HFF-Myc (cell line): ENCODE measurements around the gene INHBC.

Source experiments
- DNase-seq: peaks from one replicate; pipeline ENCODE4 v3.0.0-alpha.2; 2011; ENCODE audit warnings: low read depth; ENCODE audit errors: extremely low read depth
- H3K4me3 ChIP-seq: replicated peaks from 2 replicates; pipeline ENCODE4 v1.5.1; 2011; ENCODE audit warnings: low read depth, mild to moderate bottlenecking, control low read depth, low read length
- CTCF ChIP-seq: IDR thresholded peaks from 2 replicates; pipeline ENCODE4 v1.5.1; 2012; ENCODE audit warnings: mild to moderate bottlenecking, low read depth, low read length, control low read depth; ENCODE audit errors: missing control alignments

Gene INHBC

GRCh38 chr12:57476993-57477709 lies 42.6 kb downstream of the INHBC start:
- no peak for TF ChIP-seq CTCF
- no peak for DNase-seq
- no peak overlapping the region for H3K4me3 ChIP-seq

- H3K4me3 ChIP-seq, result no peak overlapping the region
- TF ChIP-seq CTCF, result no peak
- no peak for DNase-seq
Measured at GRCh38 chr12:57477710-57478681, 43.4 kb downstream of the INHBC start.

GRCh38 chr12:57479043-57479375 lies 44.4 kb downstream of the INHBC start:
- no peak for DNase-seq
- H3K4me3 ChIP-seq, result no peak overlapping the region

GRCh38 chr12:57479376-57480115 lies 45.0 kb downstream of the INHBC start, which contains the start of gene ARHGAP9:
Gene ARHGAP9, minus strand, starts transcription at chr12:57479866. Its CDS starts 460 bp downstream, at chr12:57479406.
- no peak within 1 kb of the TSS for H3K4me3 ChIP-seq
- no peak for DNase-seq
- no peak for TF ChIP-seq CTCF

More at GRCh38 chr12:57479043-57479375, 44.4 kb downstream of the INHBC start:
- TF ChIP-seq CTCF, result no peak

- no peak overlapping the region for H3K4me3 ChIP-seq
- no peak for DNase-seq
- TF ChIP-seq CTCF, result no peak
Measured at GRCh38 chr12:57481671-57482070, 47.1 kb downstream of the INHBC start.

- no peak for DNase-seq
- no peak overlapping the region for H3K4me3 ChIP-seq
- TF ChIP-seq CTCF, result no peak
Measured at GRCh38 chr12:57483466-57483865, 48.9 kb downstream of the INHBC start.
